MM.1S (cell line): ENCODE results near the gene PA2G4.

Experiments used
- CTCF ChIP-seq: fragments of 300-600 bp; sonication (generic); IDR thresholded peaks from 2 replicates; pipeline ENCODE4 v1.5.1; 2016; ENCODE audit warnings: antibody characterized with exemption, low read length, mixed read lengths
- EZH2 ChIP-seq: fragments of 300-600 bp; sonication (generic); optimal IDR thresholded peaks from 2 replicates; pipeline ENCODE3; 2017; ENCODE audit warnings: low read depth, mild to moderate bottlenecking, antibody characterized with exemption, low read length, mixed read lengths
- EZH2phosphoT487 ChIP-seq: fragments of 300-600 bp; sonication (generic); IDR thresholded peaks from 2 replicates; pipeline ENCODE4 v1.6.1; 2018; ENCODE audit warnings: antibody characterized with exemption, low read length

- no peak for TF ChIP-seq CTCF
- no peak for TF ChIP-seq EZH2phosphoT487
- no peak for TF ChIP-seq EZH2
Observed at GRCh38 chr12:56080556-56081138, 23.7 kb upstream of the PA2G4 start.
